GM13976 (cell line): ENCODE data around the gene PTTG1IP.
"Not testable (repeated sequence)": the region's sequence is repeated elsewhere in the genome, so short reads cannot be mapped to it uniquely, and the experiment has no call there.

Source experiments
- DNase-seq: peaks from one replicate; pipeline ENCODE4 v3.0.0; 2012; ENCODE audit warnings: low spot score
- in situ Hi-C: fragments of 300-500 bp; cut with MboI; formaldehyde crosslinking; loops from one replicate; pipeline ENCODE4 v1.12.0; 2022; ENCODE audit warnings: low sequenced_read_pairs, mixed read lengths, inconsistent platforms; ENCODE audit not compliant: unreplicated experiment
- TF ChIP-seq, protein P1 (sequence below): IDR thresholded peaks from 2 replicates; pipeline ENCODE4 v1.5.1; 2012; ENCODE audit warnings: borderline replicate concordance, mild to moderate bottlenecking; ENCODE audit not compliant: insufficient read depth; ENCODE audit errors: extremely low read depth, missing control alignments, control extremely low read depth

Gene PTTG1IP

DNA sequence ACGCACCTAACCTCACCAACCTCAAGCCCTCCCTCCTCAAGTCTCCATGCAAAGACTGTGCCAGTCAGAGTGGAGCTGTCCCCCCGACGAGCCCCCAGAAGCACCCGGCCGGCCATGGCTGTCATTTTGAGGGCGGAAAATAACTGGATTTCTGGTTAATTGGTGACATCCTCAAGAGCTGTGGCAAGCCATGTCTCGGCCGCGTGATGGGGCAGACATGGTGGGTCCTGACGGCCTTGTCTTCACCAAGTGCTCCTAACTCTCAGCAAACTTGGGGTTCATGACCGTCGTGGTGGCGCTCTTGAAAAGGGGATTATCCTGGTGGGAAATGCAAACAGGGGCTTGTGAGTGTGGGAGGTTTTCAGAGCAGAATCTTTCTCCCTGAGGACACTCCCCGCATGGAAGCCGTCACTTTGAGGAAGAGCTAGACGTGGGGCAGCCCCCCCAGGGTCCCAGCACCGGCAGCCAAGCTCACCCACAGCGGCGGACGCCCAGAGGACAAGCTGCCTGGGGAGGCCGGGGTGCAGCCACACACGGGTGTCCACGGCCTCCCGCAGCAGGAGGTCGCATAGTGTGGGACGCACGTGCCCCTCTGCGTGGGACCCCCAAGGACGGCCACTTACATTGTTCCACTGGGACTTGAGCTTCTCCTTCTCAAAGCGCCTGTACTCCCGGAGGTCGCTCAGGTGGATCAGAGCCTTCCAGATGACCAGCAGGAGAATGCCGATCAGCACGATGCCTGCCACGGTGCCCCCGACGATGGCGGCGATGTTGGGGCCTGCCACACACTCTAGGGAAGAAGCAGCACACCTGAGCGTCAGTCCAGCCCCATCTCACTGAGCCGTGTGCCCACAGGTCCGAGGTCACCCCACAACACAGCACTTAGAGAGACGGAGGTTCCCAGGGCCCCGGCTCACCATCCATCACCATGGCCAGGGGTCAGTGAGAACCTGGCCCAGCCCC is 12.9 kb upstream of the PTTG1IP start:
- TF ChIP-seq, protein P1, sequence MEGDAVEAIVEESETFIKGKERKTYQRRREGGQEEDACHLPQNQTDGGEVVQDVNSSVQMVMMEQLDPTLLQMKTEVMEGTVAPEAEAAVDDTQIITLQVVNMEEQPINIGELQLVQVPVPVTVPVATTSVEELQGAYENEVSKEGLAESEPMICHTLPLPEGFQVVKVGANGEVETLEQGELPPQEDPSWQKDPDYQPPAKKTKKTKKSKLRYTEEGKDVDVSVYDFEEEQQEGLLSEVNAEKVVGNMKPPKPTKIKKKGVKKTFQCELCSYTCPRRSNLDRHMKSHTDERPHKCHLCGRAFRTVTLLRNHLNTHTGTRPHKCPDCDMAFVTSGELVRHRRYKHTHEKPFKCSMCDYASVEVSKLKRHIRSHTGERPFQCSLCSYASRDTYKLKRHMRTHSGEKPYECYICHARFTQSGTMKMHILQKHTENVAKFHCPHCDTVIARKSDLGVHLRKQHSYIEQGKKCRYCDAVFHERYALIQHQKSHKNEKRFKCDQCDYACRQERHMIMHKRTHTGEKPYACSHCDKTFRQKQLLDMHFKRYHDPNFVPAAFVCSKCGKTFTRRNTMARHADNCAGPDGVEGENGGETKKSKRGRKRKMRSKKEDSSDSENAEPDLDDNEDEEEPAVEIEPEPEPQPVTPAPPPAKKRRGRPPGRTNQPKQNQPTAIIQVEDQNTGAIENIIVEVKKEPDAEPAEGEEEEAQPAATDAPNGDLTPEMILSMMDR = no peak
- DNase-seq = no peak
- in situ Hi-C loops = no loop called here

DNA sequence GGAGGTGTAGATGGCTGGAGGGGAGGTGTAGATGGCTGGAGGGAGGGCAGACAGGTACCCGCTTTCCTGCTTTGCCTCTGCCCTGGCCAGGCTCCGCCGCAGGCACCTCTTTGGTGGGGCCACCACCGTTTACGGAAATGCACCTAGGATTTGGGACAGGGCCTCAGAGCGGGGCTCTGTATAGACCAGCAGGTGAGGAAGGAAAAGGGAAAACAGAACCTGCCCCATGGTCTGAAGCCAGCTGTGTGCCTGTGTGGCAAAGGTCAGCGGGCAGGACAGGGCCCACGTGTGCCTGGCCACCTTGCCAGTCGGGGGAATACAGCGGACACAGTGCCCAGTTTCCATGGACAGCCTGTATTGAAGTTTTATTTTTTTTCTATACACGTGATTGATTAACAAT is 12.1 kb upstream of the PTTG1IP start:
- TF ChIP-seq, protein P1 = no peak
- in situ Hi-C loops = no loop called here
- DNase-seq = no peak

DNA sequence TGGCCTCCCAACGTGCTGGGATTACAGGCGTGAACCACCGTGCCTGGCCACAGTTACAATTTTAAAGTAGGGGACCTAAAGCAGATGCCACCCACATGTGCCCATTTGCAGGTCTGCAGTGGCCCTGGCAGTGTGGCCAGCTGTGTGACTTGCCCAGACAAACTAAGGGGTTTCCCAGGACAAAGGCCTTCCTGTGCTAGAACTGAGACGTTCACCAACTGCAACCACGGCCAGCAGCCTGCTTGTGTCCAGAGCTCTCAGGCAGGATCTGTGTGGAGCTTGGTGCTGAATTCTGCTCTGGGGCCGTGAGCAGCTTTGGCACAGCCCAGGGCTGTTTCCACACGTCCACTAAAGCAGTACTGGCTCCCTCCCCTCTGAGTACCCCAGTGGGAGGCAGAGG is 10.6 kb upstream of the PTTG1IP start:
- no peak for DNase-seq
- TF ChIP-seq, protein P1 = no peak
- in situ Hi-C loops = no loop called here

DNA sequence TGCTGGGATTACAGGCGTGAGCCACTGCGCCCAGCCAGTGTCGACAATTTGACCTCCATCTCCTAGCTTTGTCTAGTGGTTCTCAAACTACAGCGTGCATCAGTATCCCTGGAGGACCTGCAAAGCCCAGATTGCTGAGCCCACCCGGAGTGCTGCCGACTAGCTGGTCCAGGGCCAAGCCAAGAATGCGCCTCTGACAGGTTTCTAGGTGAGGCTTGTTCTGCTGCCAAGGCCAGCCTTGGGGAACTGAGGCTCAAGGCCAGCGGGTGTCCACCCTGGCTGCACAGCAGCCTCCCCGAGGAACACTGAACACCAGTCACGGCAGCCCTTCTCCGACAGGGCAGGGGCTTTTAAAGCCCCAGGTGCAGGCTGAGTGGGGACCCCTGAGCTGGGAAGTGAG is 9.8 kb upstream of the PTTG1IP start:
- TF ChIP-seq, protein P1 = no peak
- no peak for DNase-seq
- in situ Hi-C loops = no loop called here

DNA sequence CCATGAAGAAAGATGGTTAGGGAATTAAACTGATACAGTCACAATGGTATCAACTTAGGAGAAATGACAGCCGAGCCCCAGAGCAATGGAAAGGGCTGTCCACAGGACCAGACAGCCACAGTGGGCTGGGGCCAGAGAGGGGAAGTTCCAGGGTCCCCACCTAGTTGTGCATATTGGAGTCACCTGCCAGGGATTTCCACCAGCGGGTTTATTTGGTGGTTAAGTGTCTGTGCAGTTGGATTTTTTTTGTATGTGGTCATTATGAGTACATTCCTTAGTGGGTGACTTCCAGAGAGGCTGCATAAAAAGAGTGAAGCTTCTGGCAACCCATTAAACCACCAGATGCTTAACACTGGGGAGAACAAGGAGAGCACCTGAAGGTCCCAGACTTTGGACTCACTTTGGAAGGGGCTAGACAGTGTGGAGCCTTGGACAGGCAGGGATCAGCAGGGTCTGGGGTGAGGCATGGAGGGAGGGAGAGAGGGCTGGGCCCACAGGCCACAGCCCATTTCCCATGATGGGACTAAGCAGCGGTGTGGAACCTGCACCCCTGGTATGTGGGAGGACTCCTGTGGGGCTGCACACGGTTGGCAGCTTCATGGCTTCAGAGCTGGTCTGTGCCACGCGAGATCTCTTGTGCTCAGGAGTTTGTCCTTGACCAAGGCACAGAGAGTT is 7.8 kb upstream of the PTTG1IP start:
- TF ChIP-seq, protein P1 = no peak
- no peak for DNase-seq
- in situ Hi-C loops = no loop called here

DNA sequence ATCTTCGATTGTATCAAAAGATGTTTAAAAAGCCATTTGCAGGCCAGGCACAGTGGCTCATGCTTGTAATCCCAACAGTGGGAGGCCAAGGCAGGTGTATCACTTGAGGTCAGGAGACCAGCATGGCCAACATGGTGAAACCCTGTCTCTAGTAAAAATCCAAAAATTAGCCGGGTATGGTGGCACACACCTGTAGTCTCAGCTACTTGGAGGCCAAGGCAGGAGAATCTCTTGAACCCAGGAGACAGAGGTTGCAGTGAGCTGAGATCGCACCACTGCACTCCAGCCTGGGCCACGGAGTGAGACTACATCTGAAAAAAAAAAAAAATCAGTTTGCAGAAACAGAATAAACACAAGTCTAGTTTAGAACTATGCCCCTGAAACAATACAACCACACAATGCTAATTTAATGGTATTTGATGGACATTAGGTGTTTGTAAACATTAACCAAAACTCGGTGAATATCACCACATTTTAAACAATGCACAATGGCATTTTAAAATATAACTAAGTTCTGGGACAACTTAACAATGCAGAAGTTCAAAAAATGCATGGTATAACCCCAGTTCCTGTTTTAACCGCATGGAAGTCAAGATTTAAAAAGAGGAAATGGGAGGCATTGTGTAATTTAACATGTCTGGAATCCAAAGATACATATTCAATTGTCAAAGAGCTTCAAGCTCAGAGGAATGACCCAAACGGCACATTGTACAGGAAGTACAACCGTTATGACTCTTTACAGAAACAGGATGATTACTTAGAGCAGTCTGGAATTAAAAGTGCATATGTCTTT is 7.1 kb upstream of the PTTG1IP start:
- TF ChIP-seq, protein P1 = no peak
- in situ Hi-C loops = no loop called here
- no peak for DNase-seq

DNA sequence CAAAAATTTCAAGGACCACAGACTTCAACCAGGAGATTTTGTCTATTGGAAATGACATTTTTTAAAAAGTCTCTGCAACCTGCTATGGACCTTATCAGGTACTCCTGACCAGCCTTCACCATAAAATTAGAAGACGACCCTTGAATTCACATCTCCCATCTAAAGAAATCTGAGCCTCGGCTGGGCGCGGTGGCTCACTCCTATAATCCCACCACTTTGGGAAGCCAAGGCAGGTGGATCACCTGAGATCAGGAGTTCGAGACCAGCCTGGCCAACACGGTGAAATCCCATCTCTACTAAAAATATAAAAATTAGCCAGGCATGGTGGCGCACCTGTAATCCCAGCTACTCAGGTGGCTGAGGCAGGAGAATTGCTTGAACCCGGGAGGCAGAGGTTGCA is 5.7 kb upstream of the PTTG1IP start:
- in situ Hi-C loops = loop anchor here (5.0 kb wide), 1 partner anchor 43 kb away; the partner anchor contains the start of gene ITGB2

More for the DNA sequence above, 5.7 kb upstream of the PTTG1IP start:
- DNase-seq = not testable (repeated sequence)
